ENCODE measurements around the gene TNFAIP3.

Gene TNFAIP3

DNA sequence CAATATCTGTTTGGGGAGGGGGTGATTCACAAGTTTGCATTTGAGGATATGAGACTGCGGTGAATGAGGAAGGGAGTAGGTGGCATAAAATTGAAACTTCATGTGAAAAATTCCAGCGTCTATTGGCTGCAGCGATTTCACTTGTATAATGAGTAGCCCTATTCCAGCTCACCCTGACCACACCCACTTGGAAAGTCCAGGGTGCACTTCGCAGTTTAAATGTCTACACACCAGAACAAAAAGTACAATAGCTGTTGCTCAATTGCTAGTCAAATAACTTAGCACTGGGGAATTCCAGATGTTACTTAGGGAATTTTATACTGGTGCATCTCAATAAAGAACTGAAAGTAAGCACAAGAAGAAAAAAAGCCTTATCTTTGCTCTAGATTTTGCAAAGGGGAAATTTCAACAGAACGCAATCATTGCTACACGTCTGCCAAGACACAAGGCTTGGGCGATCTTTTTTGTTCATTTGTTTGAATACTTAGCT is 6.3 kb downstream of the TNFAIP3 start:
- 87% methylated on average over 7 of the region's 7 CpGs for whole genome bisulfite sequencing
- H3K4me3 ChIP-seq (ENCODE audit: low read length), result no peak overlapping the region
- no peak overlapping the region for H3K27ac ChIP-seq (ENCODE audit: low read depth, low read length)
- peaks cover 18% of the 10 kb centered on the region for H3K4me1 ChIP-seq (ENCODE audit: insufficient read depth, low read length)
- H3K27me3 ChIP-seq (ENCODE audit: insufficient read depth, low read length), result peaks cover 7% of the 10 kb centered on the region
- peaks cover 35% of the 10 kb centered on the region for H3K36me3 ChIP-seq (ENCODE audit: insufficient read depth, low read length)
- H3K9me3 ChIP-seq (ENCODE audit: insufficient read depth, low read depth, low read length), result no peaks in the 10 kb centered on the region
- H3K9ac ChIP-seq (ENCODE audit: low read depth, low read length), result no peak overlapping the region

DNA sequence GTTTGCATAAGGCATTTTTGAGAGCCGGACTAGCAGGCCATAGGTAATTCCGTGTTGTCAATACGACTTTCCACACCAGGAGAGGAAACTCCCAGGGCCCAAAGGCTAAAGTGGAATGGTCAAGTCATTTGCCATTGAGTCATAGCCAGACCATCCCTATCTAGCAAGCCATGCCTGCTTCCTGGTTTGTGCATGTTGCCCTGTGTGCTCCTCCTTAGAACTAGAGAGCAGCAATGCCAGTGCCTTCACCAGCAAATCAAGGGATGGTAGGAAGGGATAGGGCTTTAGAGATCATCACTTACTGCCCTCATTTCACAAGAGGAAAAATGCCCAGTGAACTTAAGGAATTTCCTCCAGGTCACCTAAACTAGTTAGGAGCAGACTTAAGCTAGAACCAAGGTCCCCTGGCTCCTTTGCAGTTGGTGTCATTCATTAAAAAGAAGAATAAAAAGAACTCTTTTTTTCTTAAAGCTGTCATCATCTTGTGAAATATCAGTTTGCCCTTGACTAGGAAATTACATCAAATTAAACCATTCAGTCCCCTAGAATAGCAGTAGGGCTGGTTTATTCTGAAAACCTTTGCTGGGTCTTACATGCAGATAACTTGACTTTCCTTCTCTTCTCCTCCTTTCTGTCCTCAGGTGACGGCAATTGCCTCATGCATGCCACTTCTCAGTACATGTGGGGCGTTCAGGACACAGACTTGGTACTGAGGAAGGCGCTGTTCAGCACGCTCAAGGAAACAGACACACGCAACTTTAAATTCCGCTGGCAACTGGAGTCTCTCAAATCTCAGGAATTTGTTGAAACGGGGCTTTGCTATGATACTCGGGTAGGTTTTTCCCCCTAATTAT is 7.4 kb downstream of the TNFAIP3 start:
- 95% methylated on average over 11 of the region's 11 CpGs for WGBS
- no peak overlapping the region for H3K9ac ChIP-seq (ENCODE audit: low read depth, low read length)
- H3K4me1 ChIP-seq (ENCODE audit: insufficient read depth, low read length), result peaks cover 18% of the 10 kb centered on the region
- H3K27me3 ChIP-seq (ENCODE audit: insufficient read depth, low read length), result no peaks in the 10 kb centered on the region
- peaks cover 38% of the 10 kb centered on the region for H3K36me3 ChIP-seq (ENCODE audit: insufficient read depth, low read length)
- no peaks in the 10 kb centered on the region for H3K9me3 ChIP-seq (ENCODE audit: insufficient read depth, low read depth, low read length)
- H3K27ac ChIP-seq (ENCODE audit: low read depth, low read length), result no peak overlapping the region
- no peak overlapping the region for H3K4me3 ChIP-seq (ENCODE audit: low read length)

DNA sequence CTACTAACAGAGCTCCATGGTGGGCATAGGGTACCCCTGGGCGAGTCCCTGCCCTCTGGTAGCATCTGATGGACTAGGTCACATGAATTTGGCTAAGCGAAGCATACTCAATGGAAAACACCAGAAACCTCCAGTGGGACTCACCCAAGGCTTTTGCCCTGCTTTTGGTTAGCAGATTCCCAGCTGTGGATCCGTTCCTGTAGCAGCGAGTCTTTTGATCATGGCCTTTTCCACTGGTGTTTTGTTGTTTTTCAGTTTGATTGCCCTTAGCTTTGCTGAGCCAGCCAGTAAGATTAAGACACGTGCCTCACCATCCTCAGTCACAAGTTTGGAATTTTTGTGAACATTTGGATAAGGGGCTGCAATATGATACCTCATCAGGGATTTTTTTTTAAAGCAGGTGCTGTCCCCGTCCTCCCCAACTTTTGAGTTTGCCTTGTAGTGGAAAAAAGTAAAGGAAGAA is 8.0 kb downstream of the TNFAIP3 start:
- WGBS, result 91% methylated on average over 6 of the region's 6 CpGs
- no peaks in the 10 kb centered on the region for H3K27me3 ChIP-seq (ENCODE audit: insufficient read depth, low read length)
- no peak overlapping the region for H3K4me3 ChIP-seq (ENCODE audit: low read length)
- peaks cover 44% of the 10 kb centered on the region for H3K36me3 ChIP-seq (ENCODE audit: insufficient read depth, low read length)
- peaks cover 22% of the 10 kb centered on the region for H3K4me1 ChIP-seq (ENCODE audit: insufficient read depth, low read length)
- H3K9ac ChIP-seq (ENCODE audit: low read depth, low read length), result no peak overlapping the region
- no peak overlapping the region for H3K27ac ChIP-seq (ENCODE audit: low read depth, low read length)
- H3K9me3 ChIP-seq (ENCODE audit: insufficient read depth, low read depth, low read length), result no peaks in the 10 kb centered on the region

DNA sequence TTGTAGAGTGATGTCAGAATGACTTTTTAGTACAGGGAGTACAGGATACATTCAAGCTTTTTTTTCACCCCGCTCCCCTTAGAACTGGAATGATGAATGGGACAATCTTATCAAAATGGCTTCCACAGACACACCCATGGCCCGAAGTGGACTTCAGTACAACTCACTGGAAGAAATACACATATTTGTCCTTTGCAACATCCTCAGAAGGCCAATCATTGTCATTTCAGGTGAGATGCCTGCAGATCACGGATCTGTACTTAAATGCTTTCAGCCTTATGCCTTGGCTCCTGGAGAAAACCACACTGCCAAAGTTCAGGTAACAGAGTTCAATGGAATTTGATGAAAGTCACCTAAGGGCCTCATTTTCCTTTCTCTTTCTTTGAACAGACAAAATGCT is 8.5 kb downstream of the TNFAIP3 start:
- 93% methylated on average over 3 of the region's 3 CpGs for WGBS
- Histone ChIP-seq H3K27ac (ENCODE audit: low read depth, low read length) (no peak overlapping the region), H3K9me3 (ENCODE audit: insufficient read depth, low read depth, low read length) (no peaks in the 10 kb centered on the region), H3K9ac (ENCODE audit: low read depth, low read length) (no peak overlapping the region), H3K4me1 (ENCODE audit: insufficient read depth, low read length) (peaks cover 22% of the 10 kb centered on the region), H3K36me3 (ENCODE audit: insufficient read depth, low read length) (peaks cover 49% of the 10 kb centered on the region), H3K4me3 (ENCODE audit: low read length) (no peak overlapping the region), H3K27me3 (ENCODE audit: insufficient read depth, low read length) (no peaks in the 10 kb centered on the region)

DNA sequence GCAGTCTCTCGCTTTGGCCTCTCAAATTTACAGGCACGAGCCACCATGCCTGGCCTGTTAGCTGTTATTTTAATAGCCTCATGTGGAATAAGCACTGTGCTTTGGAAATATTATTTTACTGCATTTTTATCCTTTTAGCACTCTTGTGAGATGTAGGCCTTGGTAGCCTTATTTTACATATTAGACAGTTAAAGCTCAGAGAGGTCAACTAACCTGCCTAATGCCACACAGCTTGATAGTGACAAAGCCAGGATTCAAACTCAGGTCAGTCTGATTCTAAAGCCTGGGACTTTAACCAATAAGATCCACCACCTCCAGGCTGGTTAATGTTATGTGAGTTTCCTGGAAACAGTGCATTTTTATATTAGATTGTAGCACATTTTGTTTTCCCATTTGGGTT is 9.5 kb downstream of the TNFAIP3 start:
- WGBS, result 94% methylated on average over 2 of the region's 2 CpGs
- peaks cover 58% of the 10 kb centered on the region for H3K36me3 ChIP-seq (ENCODE audit: insufficient read depth, low read length)
- H3K4me3 ChIP-seq (ENCODE audit: low read length), result no peak overlapping the region
- H3K9me3 ChIP-seq (ENCODE audit: insufficient read depth, low read depth, low read length), result no peaks in the 10 kb centered on the region
- peaks cover 19% of the 10 kb centered on the region for H3K4me1 ChIP-seq (ENCODE audit: insufficient read depth, low read length)
- no peaks in the 10 kb centered on the region for H3K27me3 ChIP-seq (ENCODE audit: insufficient read depth, low read length)
- H3K9ac ChIP-seq (ENCODE audit: low read depth, low read length), result no peak overlapping the region
- H3K27ac ChIP-seq (ENCODE audit: low read depth, low read length), result no peak overlapping the region

DNA sequence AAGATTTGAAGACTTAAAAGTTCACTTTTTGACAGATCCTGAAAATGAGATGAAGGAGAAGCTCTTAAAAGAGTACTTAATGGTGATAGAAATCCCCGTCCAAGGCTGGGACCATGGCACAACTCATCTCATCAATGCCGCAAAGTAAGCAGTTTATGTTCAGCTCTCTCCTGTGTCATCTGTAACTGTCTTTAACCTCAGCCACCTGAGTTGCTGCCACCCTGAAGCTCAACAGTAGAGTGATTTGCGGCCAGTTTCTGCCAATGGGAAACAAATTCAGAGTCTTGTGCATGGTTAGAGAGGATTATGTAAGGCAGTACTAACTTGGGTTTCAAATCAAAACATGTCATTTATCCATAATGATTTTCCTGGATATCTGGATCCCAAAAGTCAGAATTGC is 10.1 kb downstream of the TNFAIP3 start:
- Histone ChIP-seq H3K27ac (ENCODE audit: low read depth, low read length) (no peak overlapping the region), H3K9ac (ENCODE audit: low read depth, low read length) (no peak overlapping the region), H3K36me3 (ENCODE audit: insufficient read depth, low read length) (peaks cover 64% of the 10 kb centered on the region), H3K4me1 (ENCODE audit: insufficient read depth, low read length) (peaks cover 19% of the 10 kb centered on the region), H3K4me3 (ENCODE audit: low read length) (no peak overlapping the region), H3K9me3 (ENCODE audit: insufficient read depth, low read depth, low read length) (no peaks in the 10 kb centered on the region), H3K27me3 (ENCODE audit: insufficient read depth, low read length) (no peaks in the 10 kb centered on the region)
- 94% methylated on average over 3 of the region's 3 CpGs for WGBS

DNA sequence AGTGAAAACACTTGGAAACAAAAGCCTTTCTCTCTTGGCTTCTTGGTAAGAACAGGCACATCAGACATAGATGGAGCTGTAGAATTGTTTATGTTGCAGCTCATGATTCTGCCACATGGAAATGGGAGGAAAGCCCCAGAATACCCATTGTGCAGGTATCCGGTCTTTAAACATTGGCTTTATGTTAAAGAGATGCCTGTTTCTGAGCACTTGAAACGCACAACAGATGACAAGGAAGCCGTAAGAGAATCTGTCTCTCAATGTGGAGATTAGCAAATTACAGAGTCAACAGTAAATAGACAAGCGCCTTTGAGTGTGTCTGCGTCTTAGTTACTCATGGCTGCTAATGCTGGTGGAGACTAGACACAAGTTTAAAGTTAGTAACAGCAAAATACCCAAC is 10.5 kb downstream of the TNFAIP3 start:
- Histone ChIP-seq H3K4me1 (ENCODE audit: insufficient read depth, low read length) (peaks cover 19% of the 10 kb centered on the region), H3K36me3 (ENCODE audit: insufficient read depth, low read length) (peaks cover 64% of the 10 kb centered on the region), H3K4me3 (ENCODE audit: low read length) (no peak overlapping the region), H3K27me3 (ENCODE audit: insufficient read depth, low read length) (no peaks in the 10 kb centered on the region), H3K9ac (ENCODE audit: low read depth, low read length) (no peak overlapping the region), H3K9me3 (ENCODE audit: insufficient read depth, low read depth, low read length) (no peaks in the 10 kb centered on the region), H3K27ac (ENCODE audit: low read depth, low read length) (no peak overlapping the region)
- 90% methylated on average over 5 of the region's 5 CpGs for WGBS

DNA sequence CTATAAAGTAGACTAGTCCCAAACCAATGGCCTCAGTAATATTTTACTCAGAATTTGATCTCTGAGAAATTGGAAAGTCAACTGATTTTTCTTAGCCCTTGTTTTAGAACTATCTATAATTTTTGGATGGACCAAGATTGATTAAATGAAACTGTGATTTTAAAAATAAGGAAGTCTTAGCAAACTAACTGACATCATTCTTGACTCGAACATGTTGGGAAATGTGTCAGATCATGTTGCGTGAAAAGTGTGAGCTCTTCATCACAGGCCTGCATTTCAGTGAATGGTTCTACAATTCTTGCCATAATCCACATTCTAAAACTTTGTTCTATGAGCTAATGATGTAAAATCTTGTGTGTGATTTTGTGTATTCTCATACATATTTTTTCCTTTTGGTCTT is 11.0 kb downstream of the TNFAIP3 start:
- Histone ChIP-seq H3K4me3 (ENCODE audit: low read length) (no peak overlapping the region), H3K9me3 (ENCODE audit: insufficient read depth, low read depth, low read length) (no peaks in the 10 kb centered on the region), H3K27me3 (ENCODE audit: insufficient read depth, low read length) (no peaks in the 10 kb centered on the region), H3K4me1 (ENCODE audit: insufficient read depth, low read length) (peaks cover 18% of the 10 kb centered on the region), H3K9ac (ENCODE audit: low read depth, low read length) (no peak overlapping the region), H3K27ac (ENCODE audit: low read depth, low read length) (no peak overlapping the region), H3K36me3 (ENCODE audit: insufficient read depth, low read length) (peaks cover 64% of the 10 kb centered on the region)
- 96% methylated on average over 2 of the region's 2 CpGs for WGBS

DNA sequence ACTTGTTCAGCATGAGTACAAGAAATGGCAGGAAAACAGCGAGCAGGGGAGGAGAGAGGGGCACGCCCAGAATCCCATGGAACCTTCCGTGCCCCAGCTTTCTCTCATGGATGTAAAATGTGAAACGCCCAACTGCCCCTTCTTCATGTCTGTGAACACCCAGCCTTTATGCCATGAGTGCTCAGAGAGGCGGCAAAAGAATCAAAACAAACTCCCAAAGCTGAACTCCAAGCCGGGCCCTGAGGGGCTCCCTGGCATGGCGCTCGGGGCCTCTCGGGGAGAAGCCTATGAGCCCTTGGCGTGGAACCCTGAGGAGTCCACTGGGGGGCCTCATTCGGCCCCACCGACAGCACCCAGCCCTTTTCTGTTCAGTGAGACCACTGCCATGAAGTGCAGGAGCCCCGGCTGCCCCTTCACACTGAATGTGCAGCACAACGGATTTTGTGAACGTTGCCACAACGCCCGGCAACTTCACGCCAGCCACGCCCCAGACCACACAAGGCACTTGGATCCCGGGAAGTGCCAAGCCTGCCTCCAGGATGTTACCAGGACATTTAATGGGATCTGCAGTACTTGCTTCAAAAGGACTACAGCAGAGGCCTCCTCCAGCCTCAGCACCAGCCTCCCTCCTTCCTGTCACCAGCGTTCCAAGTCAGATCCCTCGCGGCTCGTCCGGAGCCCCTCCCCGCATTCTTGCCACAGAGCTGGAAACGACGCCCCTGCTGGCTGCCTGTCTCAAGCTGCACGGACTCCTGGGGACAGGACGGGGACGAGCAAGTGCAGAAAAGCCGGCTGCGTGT is 11.6 kb downstream of the TNFAIP3 start:
- Histone ChIP-seq H3K36me3 (ENCODE audit: insufficient read depth, low read length) (peaks cover 64% of the 10 kb centered on the region), H3K9ac (ENCODE audit: low read depth, low read length) (no peak overlapping the region), H3K27me3 (ENCODE audit: insufficient read depth, low read length) (no peaks in the 10 kb centered on the region), H3K4me3 (ENCODE audit: low read length) (no peak overlapping the region), H3K4me1 (ENCODE audit: insufficient read depth, low read length) (peaks cover 15% of the 10 kb centered on the region), H3K9me3 (ENCODE audit: insufficient read depth, low read depth, low read length) (no peaks in the 10 kb centered on the region), H3K27ac (ENCODE audit: low read depth, low read length) (no peak overlapping the region)
- WGBS, result 63% methylated on average over 33 of the region's 33 CpGs

DNA sequence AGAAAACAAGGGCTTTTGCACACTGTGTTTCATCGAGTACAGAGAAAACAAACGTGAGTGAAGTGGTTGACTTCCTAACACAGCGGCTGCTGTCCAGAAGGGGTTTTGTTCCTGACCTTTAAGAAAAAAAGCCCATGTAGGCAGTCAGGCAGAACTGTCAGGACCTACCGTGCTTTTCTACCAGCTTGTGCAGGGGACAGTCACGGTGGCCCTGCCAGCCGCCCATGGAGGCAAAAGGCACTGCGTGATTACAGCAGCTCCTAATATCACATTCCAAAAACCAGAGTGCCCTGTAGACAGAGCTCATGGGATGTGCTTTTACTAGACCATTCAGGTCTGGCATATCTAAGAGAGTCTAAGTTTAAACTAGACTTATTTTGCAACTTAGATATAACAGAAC is 12.2 kb downstream of the TNFAIP3 start:
- WGBS, result 62% methylated on average over 7 of the region's 7 CpGs
- Histone ChIP-seq H3K4me1 (ENCODE audit: insufficient read depth, low read length) (peaks cover 15% of the 10 kb centered on the region), H3K27ac (ENCODE audit: low read depth, low read length) (no peak overlapping the region), H3K9ac (ENCODE audit: low read depth, low read length) (no peak overlapping the region), H3K9me3 (ENCODE audit: insufficient read depth, low read depth, low read length) (no peaks in the 10 kb centered on the region), H3K27me3 (ENCODE audit: insufficient read depth, low read length) (no peaks in the 10 kb centered on the region), H3K4me3 (ENCODE audit: low read length) (no peak overlapping the region), H3K36me3 (ENCODE audit: insufficient read depth, low read length) (peaks cover 64% of the 10 kb centered on the region)
